ENCODE data around the gene STXBP5. TPM values are rescaled to one million over a fixed set of nuclear protein-coding genes. Genes with fewer than 3 reads are reported as not detected.
A peak's percentile ranks its signal among the peaks of the same experiment; 100 is the strongest.

The STXBP5 gene
- total RNA-seq, 1 experiment from 2014 or later: 17.9 TPM

DNA sequence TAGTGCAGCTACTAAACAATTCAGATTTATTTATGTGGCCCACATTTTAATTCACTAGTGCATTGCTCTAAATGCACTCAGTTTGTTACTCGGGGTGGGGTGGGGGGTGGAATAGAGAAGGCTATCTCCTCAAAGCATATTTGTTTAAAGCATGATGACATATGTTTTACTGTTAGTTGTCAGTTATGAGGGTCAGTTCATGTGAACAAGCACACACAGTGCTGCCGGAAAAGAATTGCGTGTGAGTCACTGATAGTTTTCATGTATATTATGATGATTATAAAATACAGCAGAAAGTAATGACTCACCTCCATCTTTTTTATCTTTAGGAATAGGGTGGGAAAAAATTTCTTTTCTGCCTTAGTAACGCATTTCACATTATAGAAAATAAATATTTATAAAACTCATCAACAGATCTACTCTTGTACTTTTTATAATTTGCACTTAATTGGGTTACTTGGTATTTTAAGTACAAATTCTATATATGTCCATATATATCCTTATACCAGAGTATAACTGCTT, 42.2 kb upstream of the STXBP5 start:
- H3K27me3 ChIP-seq (replicated peaks; ENCODE audit: control insufficient read depth, insufficient read depth, low read length): no peaks in the 10 kb centered on the region
- H3K4me3 ChIP-seq (ENCODE audit: low read depth, low read length): no peak overlapping the region
- no peak for DNase-seq
- Mint-ChIP-seq H3K4me3 (ENCODE audit: unreplicated experiment) (no peak overlapping the region), H3K4me1 (ENCODE audit: low read depth, unreplicated experiment) (peaks cover 11% of the 10 kb centered on the region), H3K36me3 (ENCODE audit: insufficient read depth, unreplicated experiment) (no peaks in the 10 kb centered on the region), H3K27ac (ENCODE audit: unreplicated experiment) (no peak overlapping the region), H3K9me3 (ENCODE audit: unreplicated experiment) (no peaks in the 10 kb centered on the region), H3K27me3 (ENCODE audit: insufficient read depth, unreplicated experiment) (no peaks in the 10 kb centered on the region)
- BruUV-seq (replicated peaks): no TSS peak
- H3K9me3 ChIP-seq: no peaks in the 10 kb centered on the region
- ChIA-PET CTCF (no interaction called here), POLR2A (no interaction called here)
- TF ChIP-seq, protein P1, sequence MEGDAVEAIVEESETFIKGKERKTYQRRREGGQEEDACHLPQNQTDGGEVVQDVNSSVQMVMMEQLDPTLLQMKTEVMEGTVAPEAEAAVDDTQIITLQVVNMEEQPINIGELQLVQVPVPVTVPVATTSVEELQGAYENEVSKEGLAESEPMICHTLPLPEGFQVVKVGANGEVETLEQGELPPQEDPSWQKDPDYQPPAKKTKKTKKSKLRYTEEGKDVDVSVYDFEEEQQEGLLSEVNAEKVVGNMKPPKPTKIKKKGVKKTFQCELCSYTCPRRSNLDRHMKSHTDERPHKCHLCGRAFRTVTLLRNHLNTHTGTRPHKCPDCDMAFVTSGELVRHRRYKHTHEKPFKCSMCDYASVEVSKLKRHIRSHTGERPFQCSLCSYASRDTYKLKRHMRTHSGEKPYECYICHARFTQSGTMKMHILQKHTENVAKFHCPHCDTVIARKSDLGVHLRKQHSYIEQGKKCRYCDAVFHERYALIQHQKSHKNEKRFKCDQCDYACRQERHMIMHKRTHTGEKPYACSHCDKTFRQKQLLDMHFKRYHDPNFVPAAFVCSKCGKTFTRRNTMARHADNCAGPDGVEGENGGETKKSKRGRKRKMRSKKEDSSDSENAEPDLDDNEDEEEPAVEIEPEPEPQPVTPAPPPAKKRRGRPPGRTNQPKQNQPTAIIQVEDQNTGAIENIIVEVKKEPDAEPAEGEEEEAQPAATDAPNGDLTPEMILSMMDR (IDR thresholded peaks at IDR 0.05; ENCODE audit: insufficient read depth in 1 of 2, low read depth in 1 of 2, low read length in 1 of 2, severe bottlenecking in 1 of 2, unreplicated experiment in 1 of 2): no peak
- intact Hi-C loops (cut with micrococcal nuclease; ENCODE audit: unreplicated experiment): no loop called here
- no peaks in the 10 kb centered on the region for H3K36me3 ChIP-seq (ENCODE audit: control insufficient read depth, insufficient read depth, low read length)
- no peaks in the 10 kb centered on the region for H3K4me1 ChIP-seq

DNA sequence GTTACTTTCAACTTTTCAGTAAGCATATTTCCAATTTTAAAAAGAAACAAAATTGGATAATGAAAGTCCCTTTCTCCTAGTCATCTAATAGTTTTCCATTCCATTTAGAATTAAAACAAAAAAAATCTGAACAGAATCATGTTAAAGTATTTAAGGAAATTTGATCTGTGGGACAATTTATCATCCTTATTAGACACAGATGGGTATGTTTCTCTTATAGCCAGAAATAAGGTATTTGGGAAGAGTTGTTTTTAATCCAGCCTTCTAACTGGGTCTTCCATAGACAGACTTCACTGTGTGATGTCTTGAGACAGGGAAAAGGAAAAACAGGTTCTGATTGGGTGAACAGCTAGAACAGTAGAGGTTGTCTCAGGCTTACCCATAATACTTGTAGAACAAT, 39.5 kb upstream of the STXBP5 start:
- POLR2A ChIA-PET: no interaction called here
- no peak overlapping the region for H3K27ac Mint-ChIP-seq (ENCODE audit: unreplicated experiment)
- Histone ChIP-seq H3K4me3 (ENCODE audit: low read depth, low read length) (no peak overlapping the region), H3K36me3 (ENCODE audit: control insufficient read depth, insufficient read depth, low read length) (no peaks in the 10 kb centered on the region), H3K4me1 (no peaks in the 10 kb centered on the region), H3K27me3 (replicated peaks; ENCODE audit: control insufficient read depth, insufficient read depth, low read length) (no peaks in the 10 kb centered on the region), H3K9me3 (no peaks in the 10 kb centered on the region)
- CTCF ChIA-PET: no interaction called here
- TF ChIP-seq, protein P1 (IDR thresholded peaks at IDR 0.05; ENCODE audit: insufficient read depth in 1 of 2, low read depth in 1 of 2, low read length in 1 of 2, severe bottlenecking in 1 of 2, unreplicated experiment in 1 of 2): no peak
- no peak overlapping the region for H3K4me3 Mint-ChIP-seq (ENCODE audit: unreplicated experiment)
- no peaks in the 10 kb centered on the region for H3K9me3 Mint-ChIP-seq (ENCODE audit: unreplicated experiment)
- no peaks in the 10 kb centered on the region for H3K36me3 Mint-ChIP-seq (ENCODE audit: insufficient read depth, unreplicated experiment)
- intact Hi-C loops (cut with micrococcal nuclease; ENCODE audit: unreplicated experiment): no loop called here
- H3K27me3 Mint-ChIP-seq (ENCODE audit: insufficient read depth, unreplicated experiment): no peaks in the 10 kb centered on the region
- DNase-seq: no peak
- BruUV-seq (replicated peaks): no TSS peak
- peaks cover 6% of the 10 kb centered on the region for H3K4me1 Mint-ChIP-seq (ENCODE audit: low read depth, unreplicated experiment)

DNA sequence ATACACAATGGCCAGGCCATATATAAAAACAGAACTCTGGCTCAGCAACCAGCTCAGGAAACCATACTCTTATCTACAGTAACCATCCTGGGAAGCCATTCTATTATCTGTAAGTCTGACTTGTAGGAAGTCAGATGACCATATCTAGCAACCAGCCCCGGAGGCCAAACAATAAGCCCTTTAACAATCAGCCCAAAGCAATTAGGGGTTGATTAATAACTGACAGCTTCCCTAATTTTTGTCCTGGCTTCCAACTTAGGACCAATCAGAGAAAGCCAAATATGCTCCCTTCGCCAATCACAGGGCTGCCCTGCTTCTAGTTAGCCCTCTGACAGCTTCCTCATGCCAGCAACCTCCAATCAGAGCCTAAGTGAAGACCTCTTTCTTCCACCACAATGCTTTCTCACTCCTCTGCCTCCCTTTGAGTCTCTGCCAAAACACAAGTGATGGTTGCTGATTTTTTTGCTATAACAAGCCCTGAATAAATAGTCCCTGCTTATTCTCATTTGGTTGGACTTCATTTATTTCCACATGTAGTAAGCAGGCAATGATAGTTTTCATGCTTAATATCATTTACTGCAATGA, 37.8 kb upstream of the STXBP5 start:
- H3K4me3 ChIP-seq (ENCODE audit: low read depth, low read length): no peak overlapping the region
- intact Hi-C loops (cut with micrococcal nuclease; ENCODE audit: unreplicated experiment): no loop called here
- H3K9me3 ChIP-seq: no peaks in the 10 kb centered on the region
- TF ChIP-seq, protein P1 (IDR thresholded peaks at IDR 0.05; ENCODE audit: insufficient read depth in 1 of 2, low read depth in 1 of 2, low read length in 1 of 2, severe bottlenecking in 1 of 2, unreplicated experiment in 1 of 2): no peak
- Mint-ChIP-seq H3K36me3 (ENCODE audit: insufficient read depth, unreplicated experiment) (no peaks in the 10 kb centered on the region), H3K9me3 (ENCODE audit: unreplicated experiment) (no peaks in the 10 kb centered on the region), H3K27ac (ENCODE audit: unreplicated experiment) (no peak overlapping the region), H3K4me3 (ENCODE audit: unreplicated experiment) (no peak overlapping the region), H3K4me1 (ENCODE audit: low read depth, unreplicated experiment) (no peaks in the 10 kb centered on the region), H3K27me3 (ENCODE audit: insufficient read depth, unreplicated experiment) (no peaks in the 10 kb centered on the region)
- ChIA-PET CTCF (no interaction called here), POLR2A (no interaction called here)
- peak; percentile 11 to 49 for DNase-seq
- H3K36me3 ChIP-seq (ENCODE audit: control insufficient read depth, insufficient read depth, low read length): no peaks in the 10 kb centered on the region
- H3K27me3 ChIP-seq (replicated peaks; ENCODE audit: control insufficient read depth, insufficient read depth, low read length): no peaks in the 10 kb centered on the region
- no peaks in the 10 kb centered on the region for H3K4me1 ChIP-seq
- no TSS peak for BruUV-seq (replicated peaks)

Measured in Caco-2 (cell line).